K562 (cell line): ENCODE data around the gene TRIM34. TPM values are rescaled to one million over a fixed set of nuclear protein-coding genes. Genes with fewer than 3 reads are reported as not detected.
A peak's percentile ranks its signal among the peaks of the same experiment; 100 is the strongest.

Source experiments
- BRCA1 ChIP-seq, 2 experiments: fragments of 450-650 bp in 1 of 2; sonication (generic) in 1 of 2; formaldehyde crosslinking in 1 of 2; IDR thresholded peaks; 2 replicates each; pipeline versions ENCODE4 v1.5.0 to v1.6.1; 2017 to 2020; ENCODE audit warnings: mild to moderate bottlenecking in 1 of 2, missing genetic modification reagents in 1 of 2
- CBX3 ChIP-seq, 2 experiments: IDR thresholded peaks; 1 replicate in 1 of 2; 2 replicates in 1 of 2; pipeline ENCODE4 v1.6.1; 2012; ENCODE audit warnings: inconsistent platforms in 2 of 2, low read length in 2 of 2, borderline replicate concordance in 1 of 2, control low read depth in 1 of 2
- CC2D1A ChIP-seq: fragments of 450-650 bp; IDR thresholded peaks from 2 replicates; pipeline ENCODE4 v1.6.1; 2017; ENCODE audit warnings: mild to moderate bottlenecking
- CEBPB ChIP-seq: fragments of 450-650 bp; IDR thresholded peaks from 2 replicates; pipeline ENCODE4 v1.6.1; 2016; ENCODE audit warnings: missing genetic modification characterization, missing compliant biosample characterization
- CEBPG ChIP-seq, 3 experiments: fragments of 200-800 bp in 1 of 3; sonication (Bioruptor generic) in 1 of 3; sonication (generic) in 1 of 3; formaldehyde crosslinking in 1 of 3; IDR thresholded peaks in 2 of 3; conservative IDR thresholded peaks in 1 of 3; 2 replicates each; pipeline versions ENCODE4 v1.6.1 to v1.8.0; 2016 to 2022; ENCODE audit warnings: missing compliant biosample characterization in 2 of 3, missing genetic modification characterization in 2 of 3, mild to moderate bottlenecking in 1 of 3, missing genetic modification reagents in 1 of 3
- DPF2 ChIP-seq: fragments of 450-650 bp; IDR thresholded peaks from 2 replicates; pipeline ENCODE4 v1.6.1; 2016
- FOS ChIP-seq: IDR thresholded peaks from 3 replicates; pipeline ENCODE4 v1.6.1; 2011; ENCODE audit not compliant: insufficient read length; ENCODE audit errors: extremely low read depth
- MYC ChIP-seq, 2 experiments: fragments of 250-450 bp in 1 of 2; sonication (Bioruptor Pico) in 1 of 2; IDR thresholded peaks; 2 replicates each; pipeline versions ENCODE4 v1.5.1 to v1.6.1; 2012 to 2021; ENCODE audit warnings: low read depth in 2 of 2, borderline replicate concordance in 1 of 2, improper control_type of control experiment in 1 of 2, low read length in 1 of 2, mild to moderate bottlenecking in 1 of 2, moderate library complexity in 1 of 2
- NCOR1 ChIP-seq: fragments of 450-650 bp; IDR thresholded peaks from 2 replicates; pipeline ENCODE4 v1.6.1; 2016; ENCODE audit warnings: mild to moderate bottlenecking, moderate library complexity
- NFE2 ChIP-seq: IDR thresholded peaks from 2 replicates; pipeline ENCODE4 v1.6.1; 2014; ENCODE audit warnings: antibody characterized with exemption, low read depth
- SIRT6 ChIP-seq: IDR thresholded peaks from one replicate; pipeline ENCODE4 v1.6.1; 2012; ENCODE audit warnings: low read depth, mild to moderate bottlenecking, control low read depth, inconsistent platforms, low read length, moderate library complexity
- STAT5A ChIP-seq: IDR thresholded peaks from 2 replicates; pipeline ENCODE4 v1.6.1; 2012; ENCODE audit warnings: low read length, inconsistent platforms, borderline replicate concordance
- TCF3 ChIP-seq: sonication (generic); formaldehyde crosslinking; IDR thresholded peaks from 2 replicates; pipeline ENCODE4 v1.4.0; 2020; ENCODE audit warnings: mild to moderate bottlenecking, missing genetic modification reagents
- TEAD4 ChIP-seq, 2 experiments: sonication (generic) in 1 of 2; formaldehyde crosslinking in 1 of 2; IDR thresholded peaks; 2 replicates each; pipeline versions ENCODE4 v1.6.1 to v1.8.0; 2012 to 2022; ENCODE audit warnings: borderline replicate concordance in 1 of 2, inconsistent platforms in 1 of 2, low read length in 1 of 2, mild to moderate bottlenecking in 1 of 2, missing genetic modification reagents in 1 of 2
- TRIM24 ChIP-seq, 2 experiments: fragments of 450-650 bp; IDR thresholded peaks; 2 replicates each; pipeline ENCODE4 v1.6.1; 2016
- ZNF384 ChIP-seq: IDR thresholded peaks from 2 replicates; pipeline ENCODE4 v1.6.1; 2012; ENCODE audit warnings: low read depth, low read length, improper control_type of control experiment
- ZNF764 ChIP-seq: fragments of 250-450 bp; sonication (Bioruptor Pico); IDR thresholded peaks from 2 replicates; pipeline ENCODE4 v1.4.0; 2020; ENCODE audit warnings: low read depth, mild to moderate bottlenecking, moderate library complexity
- polyA plus RNA-seq, 8 experiments: library from polyadenylated mRNA; depleted of rRNA in 4 of 8; stranded (reverse) in 5 of 8; unstranded in 3 of 8; fragments of >200 nt; fragmentation: Nextera tagmentation in 2 of 8; fragmentation: Illumina TruSeq in 1 of 8; extraction: Ambion mirVana in 2 of 8; extraction: Trizol in 1 of 8; gene quantifications; 2 replicates each; pipeline versions ENCODE4 v1.2.1 to v1.2.3, GENCODE V29; 2011 to 2014; ENCODE audit warnings: inconsistent platforms in 1 of 8, missing spikeins in 1 of 8
- total RNA-seq, 7 experiments: library from RNA; depleted of rRNA in 6 of 7; stranded (reverse); fragments of >200 nt in 6 of 7; fragmentation: Illumina TruSeq in 2 of 7; extraction: Trizol in 2 of 7; gene quantifications; 2 replicates each; pipeline versions ENCODE4 v1.2.1 to v1.2.3, GENCODE V29; 2011 to 2021; ENCODE audit warnings: low replicate concordance in 1 of 7
- TF ChIP-seq, protein P1 (sequence below): fragments of 450-650 bp; IDR thresholded peaks from 2 replicates; pipeline ENCODE4 v1.6.1; 2017; ENCODE audit warnings: antibody characterized with exemption, mild to moderate bottlenecking
- TF ChIP-seq, protein P2 (sequence below), 2 experiments: fragments of 450-650 bp in 1 of 2; sonication (generic) in 1 of 2; formaldehyde crosslinking in 1 of 2; IDR thresholded peaks in 1 of 2; conservative IDR thresholded peaks in 1 of 2; 2 replicates each; pipeline versions ENCODE4 v1.6.1 to v1.8.1; 2016 to 2023; ENCODE audit warnings: mild to moderate bottlenecking in 2 of 2, moderate library complexity in 2 of 2, inconsistent platforms in 1 of 2, missing genetic modification reagents in 1 of 2

Gene TRIM34
- total and polyA plus RNA-seq, 9 of the 15 experiments (the other 6 are each of a cell fraction or from before 2014, with no cell fraction given), result 0.31 to 2.9 (median 1.3) TPM

DNA sequence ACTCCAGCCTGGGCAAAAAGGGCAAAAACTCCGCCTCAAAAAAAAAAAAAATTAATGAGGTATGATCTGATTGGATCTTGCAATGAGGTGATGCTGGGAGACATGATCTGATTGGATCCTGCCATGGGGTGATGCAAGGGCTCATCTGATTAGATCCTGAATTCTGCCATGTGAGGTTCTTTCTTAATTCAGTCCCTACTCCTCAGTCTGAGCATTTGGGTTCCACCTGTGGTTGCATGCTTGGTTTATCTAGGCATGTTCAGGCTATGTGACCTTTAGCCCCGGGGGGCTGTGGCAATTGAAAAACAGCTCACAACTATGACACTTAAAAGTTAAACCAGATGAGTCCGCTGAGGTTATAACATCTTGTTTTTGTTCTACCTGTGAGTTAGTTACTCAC is 33.2 kb upstream of the TRIM34 start (continued):
- TF ChIP-seq, protein P1, sequence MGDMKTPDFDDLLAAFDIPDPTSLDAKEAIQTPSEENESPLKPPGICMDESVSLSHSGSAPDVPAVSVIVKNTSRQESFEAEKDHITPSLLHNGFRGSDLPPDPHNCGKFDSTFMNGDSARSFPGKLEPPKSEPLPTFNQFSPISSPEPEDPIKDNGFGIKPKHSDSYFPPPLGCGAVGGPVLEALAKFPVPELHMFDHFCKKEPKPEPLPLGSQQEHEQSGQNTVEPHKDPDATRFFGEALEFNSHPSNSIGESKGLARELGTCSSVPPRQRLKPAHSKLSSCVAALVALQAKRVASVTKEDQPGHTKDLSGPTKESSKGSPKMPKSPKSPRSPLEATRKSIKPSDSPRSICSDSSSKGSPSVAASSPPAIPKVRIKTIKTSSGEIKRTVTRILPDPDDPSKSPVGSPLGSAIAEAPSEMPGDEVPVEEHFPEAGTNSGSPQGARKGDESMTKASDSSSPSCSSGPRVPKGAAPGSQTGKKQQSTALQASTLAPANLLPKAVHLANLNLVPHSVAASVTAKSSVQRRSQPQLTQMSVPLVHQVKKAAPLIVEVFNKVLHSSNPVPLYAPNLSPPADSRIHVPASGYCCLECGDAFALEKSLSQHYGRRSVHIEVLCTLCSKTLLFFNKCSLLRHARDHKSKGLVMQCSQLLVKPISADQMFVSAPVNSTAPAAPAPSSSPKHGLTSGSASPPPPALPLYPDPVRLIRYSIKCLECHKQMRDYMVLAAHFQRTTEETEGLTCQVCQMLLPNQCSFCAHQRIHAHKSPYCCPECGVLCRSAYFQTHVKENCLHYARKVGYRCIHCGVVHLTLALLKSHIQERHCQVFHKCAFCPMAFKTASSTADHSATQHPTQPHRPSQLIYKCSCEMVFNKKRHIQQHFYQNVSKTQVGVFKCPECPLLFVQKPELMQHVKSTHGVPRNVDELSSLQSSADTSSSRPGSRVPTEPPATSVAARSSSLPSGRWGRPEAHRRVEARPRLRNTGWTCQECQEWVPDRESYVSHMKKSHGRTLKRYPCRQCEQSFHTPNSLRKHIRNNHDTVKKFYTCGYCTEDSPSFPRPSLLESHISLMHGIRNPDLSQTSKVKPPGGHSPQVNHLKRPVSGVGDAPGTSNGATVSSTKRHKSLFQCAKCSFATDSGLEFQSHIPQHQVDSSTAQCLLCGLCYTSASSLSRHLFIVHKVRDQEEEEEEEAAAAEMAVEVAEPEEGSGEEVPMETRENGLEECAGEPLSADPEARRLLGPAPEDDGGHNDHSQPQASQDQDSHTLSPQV, result peak; percentile 51; the same call in 1 of the 2 replicates
- TF ChIP-seq BRCA1 (IDR thresholded peaks at IDR 0.05), result no peak
- TF ChIP-seq BRCA1 (CRISPR knock-in tag; IDR thresholded peaks at IDR 0.05), result no peak
- TF ChIP-seq ZNF384, result peak; percentile 80
- no peak for TF ChIP-seq ZNF764 (CRISPR knock-in tag)
- TF ChIP-seq TEAD4 (IDR thresholded peaks at IDR 0.05; ENCODE audit: low read length), result peak; percentile 78
- no peak for TF ChIP-seq TEAD4 (CRISPR knock-in tag; IDR thresholded peaks at IDR 0.05; ENCODE audit: borderline replicate concordance)
- peak; percentile 18 for TF ChIP-seq FOS
- TF ChIP-seq NCOR1, result 0 out of 2 replicates have a peak, but pooled peaks have one; percentile 26
- TF ChIP-seq STAT5A, result peak; percentile 28; the same call in 1 of the 2 replicates
- TF ChIP-seq, protein P2, sequence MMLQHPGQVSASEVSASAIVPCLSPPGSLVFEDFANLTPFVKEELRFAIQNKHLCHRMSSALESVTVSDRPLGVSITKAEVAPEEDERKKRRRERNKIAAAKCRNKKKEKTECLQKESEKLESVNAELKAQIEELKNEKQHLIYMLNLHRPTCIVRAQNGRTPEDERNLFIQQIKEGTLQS (IDR thresholded peaks at IDR 0.05), result peak; percentile 77
- TF ChIP-seq, protein P2 (CRISPR knock-in tag; conservative IDR thresholded peaks at IDR 0.05), result no peak
- TF ChIP-seq CEBPG (CRISPR knock-in tag; IDR thresholded peaks at IDR 0.05), result peak; percentile 80
- peak in 1 of 2 experiments; percentile 47; a peak in 1 of 4 replicates for TF ChIP-seq CEBPG (tag; conservative IDR thresholded peaks at IDR 0.05 in 1 of 2, IDR thresholded peaks at IDR 0.05 in 1 of 2)
- TF ChIP-seq DPF2, result peak; percentile 47; the same call in 1 of the 2 replicates
- TF ChIP-seq TRIM24 (IDR thresholded peaks at IDR 0.05), result peak; percentile 79 to 80
- TF ChIP-seq TCF3, result peak; percentile 75
- TF ChIP-seq CEBPB (tag), result peak; percentile 47
- no peak for TF ChIP-seq SIRT6
- TF ChIP-seq CC2D1A, result 0 out of 2 replicates have a peak, but pooled peaks have one; percentile 45
- peak; percentile 24; the same call in 1 of the 2 replicates for TF ChIP-seq MYC (IDR thresholded peaks at IDR 0.05; ENCODE audit: low read depth, low read length)
- TF ChIP-seq MYC (CRISPR knock-in tag; IDR thresholded peaks at IDR 0.05; ENCODE audit: borderline replicate concordance, low read depth), result no peak
- 0 out of 3 replicates have a peak, but pooled peaks of 1 of the 2 experiments have one; percentile 25 for TF ChIP-seq CBX3 (IDR thresholded peaks at IDR 0.05; ENCODE audit: borderline replicate concordance in 1 of 2, low read length in 2 of 2)
- no peak for TF ChIP-seq NFE2
